Measurements from ENCODE around the gene SLC9A9.

GRCh38 chr3:143538061-143538460 is 310.2 kb downstream of the SLC9A9 start:
- no peak for TF ChIP-seq CTCF (conservative IDR thresholded peaks at IDR 0.05; ENCODE audit: low read depth, low read length)
- no peak for TF ChIP-seq EZH2 (IDR thresholded peaks at IDR 0.05; ENCODE audit: borderline replicate concordance, low read depth, low read length, poor library complexity, severe bottlenecking)
